Endothelial cell (in vitro differentiated cells): ENCODE results near the gene C1QTNF3. TPM values are rescaled to one million over a fixed set of nuclear protein-coding genes. Genes with fewer than 3 reads are reported as not detected.
"Not testable (repeated sequence)": the region's sequence is repeated elsewhere in the genome, so short reads cannot be mapped to it uniquely, and the experiment has no call there.

Experiments
- DNase-seq: peaks from one replicate; pipeline ENCODE4 v3.0.0; 2021; ENCODE audit warnings: low spot score
- H3K27ac Mint-ChIP-seq: one replicate; pipeline ENCODE4 v1.8.0; 2021; ENCODE audit warnings: mixed read lengths, inconsistent platforms; ENCODE audit not compliant: unreplicated experiment
- H3K27me3 Mint-ChIP-seq: one replicate; pipeline ENCODE4 v1.8.0; 2021; ENCODE audit warnings: mild to moderate bottlenecking, moderate library complexity, mixed read lengths, inconsistent platforms; ENCODE audit not compliant: unreplicated experiment
- H3K36me3 Mint-ChIP-seq: one replicate; pipeline ENCODE4 v1.8.0; 2021; ENCODE audit warnings: mild to moderate bottlenecking, low read depth, mixed read lengths, inconsistent platforms; ENCODE audit not compliant: unreplicated experiment
- H3K4me1 Mint-ChIP-seq: one replicate; pipeline ENCODE4 v1.8.0; 2021; ENCODE audit warnings: mild to moderate bottlenecking, mixed read lengths, inconsistent platforms; ENCODE audit not compliant: unreplicated experiment
- H3K4me3 Mint-ChIP-seq: one replicate; pipeline ENCODE4 v1.8.0; 2021; ENCODE audit warnings: mild to moderate bottlenecking, mixed read lengths, inconsistent platforms; ENCODE audit not compliant: unreplicated experiment
- H3K9me3 Mint-ChIP-seq: one replicate; pipeline ENCODE4 v1.8.0; 2021; ENCODE audit warnings: mixed read lengths, inconsistent platforms; ENCODE audit not compliant: unreplicated experiment
- total RNA-seq: library from RNA; stranded (reverse); fragmentation: NEBNext Ultra II Directional; extraction: Animal tissue kit (Norgen Biotek cat#: 25700); gene quantifications from one replicate; pipeline ENCODE4 v1.2.1, GENCODE V29; 2021; ENCODE audit not compliant: unreplicated experiment
- TF ChIP-seq, protein P1 (sequence below): fragments of 200-600 bp; sonication (generic); IDR thresholded peaks from one replicate; pipeline ENCODE4 v1.5.0; 2021; ENCODE audit warnings: antibody characterized with exemption; ENCODE audit not compliant: unreplicated experiment

C1QTNF3 gene
- total RNA-seq, 1 donor from 2014 or later = 2.1 TPM

DNA sequence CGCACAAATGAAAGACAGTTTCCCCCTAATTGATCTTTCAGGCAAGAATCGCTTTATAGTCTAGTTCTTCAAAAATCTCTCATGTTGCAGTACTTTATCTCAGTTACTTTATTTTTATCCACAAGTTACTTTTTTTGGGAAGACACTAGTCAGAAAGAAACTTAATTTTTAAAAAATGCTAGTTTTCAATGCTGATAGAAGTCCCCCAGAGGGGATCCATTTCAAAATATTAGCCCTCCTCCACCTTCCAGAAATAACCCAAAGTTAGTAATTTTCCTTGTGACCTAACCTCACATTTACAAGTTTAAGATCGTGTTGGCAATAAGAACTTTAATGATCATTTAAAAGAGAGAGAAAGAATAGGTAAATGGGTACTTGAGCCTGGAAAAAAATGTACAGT lies 11.0 kb downstream of the C1QTNF3 start:
- H3K27me3 Mint-ChIP-seq = no peaks in the 10 kb centered on the region
- no peaks in the 10 kb centered on the region for H3K9me3 Mint-ChIP-seq
- DNase-seq = no peak
- no peak overlapping the region for H3K4me3 Mint-ChIP-seq
- peaks cover 5% of the 10 kb centered on the region for H3K4me1 Mint-ChIP-seq
- H3K27ac Mint-ChIP-seq = no peak overlapping the region
- TF ChIP-seq, protein P1, sequence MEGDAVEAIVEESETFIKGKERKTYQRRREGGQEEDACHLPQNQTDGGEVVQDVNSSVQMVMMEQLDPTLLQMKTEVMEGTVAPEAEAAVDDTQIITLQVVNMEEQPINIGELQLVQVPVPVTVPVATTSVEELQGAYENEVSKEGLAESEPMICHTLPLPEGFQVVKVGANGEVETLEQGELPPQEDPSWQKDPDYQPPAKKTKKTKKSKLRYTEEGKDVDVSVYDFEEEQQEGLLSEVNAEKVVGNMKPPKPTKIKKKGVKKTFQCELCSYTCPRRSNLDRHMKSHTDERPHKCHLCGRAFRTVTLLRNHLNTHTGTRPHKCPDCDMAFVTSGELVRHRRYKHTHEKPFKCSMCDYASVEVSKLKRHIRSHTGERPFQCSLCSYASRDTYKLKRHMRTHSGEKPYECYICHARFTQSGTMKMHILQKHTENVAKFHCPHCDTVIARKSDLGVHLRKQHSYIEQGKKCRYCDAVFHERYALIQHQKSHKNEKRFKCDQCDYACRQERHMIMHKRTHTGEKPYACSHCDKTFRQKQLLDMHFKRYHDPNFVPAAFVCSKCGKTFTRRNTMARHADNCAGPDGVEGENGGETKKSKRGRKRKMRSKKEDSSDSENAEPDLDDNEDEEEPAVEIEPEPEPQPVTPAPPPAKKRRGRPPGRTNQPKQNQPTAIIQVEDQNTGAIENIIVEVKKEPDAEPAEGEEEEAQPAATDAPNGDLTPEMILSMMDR = no peak
- peaks cover 3% of the 10 kb centered on the region for H3K36me3 Mint-ChIP-seq

DNA sequence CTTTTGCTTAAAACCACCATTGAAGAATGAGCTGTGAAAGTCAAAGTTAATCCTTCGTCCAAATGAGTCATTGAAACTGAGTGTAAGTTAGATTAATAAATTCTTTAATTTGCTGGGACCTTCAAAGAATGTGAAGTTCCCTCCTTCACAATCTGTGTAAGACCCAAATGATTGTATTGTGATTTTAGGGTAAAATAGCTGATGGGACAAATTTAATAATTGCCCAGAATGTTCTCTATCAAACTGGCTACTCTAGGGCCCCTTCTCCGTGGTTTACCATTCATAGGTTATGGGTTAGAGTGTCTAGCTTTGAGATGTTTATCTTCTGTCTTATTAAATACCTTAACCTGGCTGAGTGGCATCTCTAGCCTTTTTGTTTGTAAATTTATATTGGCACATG lies 11.9 kb downstream of the C1QTNF3 start:
- Mint-ChIP-seq H3K4me3 (no peak overlapping the region), H3K36me3 (peaks cover 3% of the 10 kb centered on the region), H3K4me1 (peaks cover 5% of the 10 kb centered on the region), H3K27me3 (no peaks in the 10 kb centered on the region), H3K27ac (no peak overlapping the region), H3K9me3 (no peaks in the 10 kb centered on the region)
- DNase-seq = no peak
- TF ChIP-seq, protein P1 = no peak

DNA sequence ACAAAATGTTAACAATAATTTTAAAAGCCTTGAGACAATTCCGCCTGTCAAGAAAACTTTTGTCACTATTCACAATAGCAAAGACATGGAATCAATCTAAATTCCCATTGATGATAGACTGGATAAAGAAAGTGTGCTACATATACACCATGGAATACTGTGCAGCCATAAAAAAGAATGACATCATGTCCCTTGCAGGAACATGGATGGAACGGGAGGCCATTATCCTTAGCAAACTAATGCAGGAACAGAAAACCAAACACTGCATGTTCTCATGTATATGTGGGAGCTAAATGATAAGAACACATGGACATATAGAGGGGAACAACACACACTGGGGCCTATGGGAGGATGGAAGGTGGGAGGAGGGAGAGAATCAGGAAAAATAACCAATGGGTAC lies 12.4 kb downstream of the C1QTNF3 start:
- H3K4me3 Mint-ChIP-seq, DNase-seq, H3K9me3 Mint-ChIP-seq, H3K4me1 Mint-ChIP-seq, H3K27me3 Mint-ChIP-seq, H3K36me3 Mint-ChIP-seq, H3K27ac Mint-ChIP-seq: not testable (repeated sequence)

DNA sequence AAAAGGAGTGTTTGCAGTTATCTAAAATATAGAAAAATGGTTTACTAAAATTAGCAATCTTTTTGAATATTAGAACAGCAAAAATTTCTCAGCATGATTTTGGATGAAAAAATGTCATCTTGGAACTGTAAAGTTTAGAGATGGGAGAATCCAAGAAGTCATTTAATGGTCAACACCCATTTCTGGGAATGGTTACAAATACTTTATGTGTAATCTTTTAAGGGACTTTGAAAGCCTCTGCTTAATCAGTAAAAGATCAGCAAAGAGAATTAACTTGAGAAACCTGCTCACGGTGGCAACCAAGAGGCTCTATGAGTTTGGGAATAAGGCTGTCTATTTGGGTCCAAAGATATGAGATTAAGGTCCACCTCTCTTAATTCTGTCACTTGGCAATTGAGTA lies 13.0 kb downstream of the C1QTNF3 start:
- TF ChIP-seq, protein P1 = no peak
- H3K27ac Mint-ChIP-seq = no peak overlapping the region
- no peak overlapping the region for H3K4me3 Mint-ChIP-seq
- H3K36me3 Mint-ChIP-seq = peaks cover 3% of the 10 kb centered on the region
- DNase-seq = no peak
- H3K9me3 Mint-ChIP-seq = no peaks in the 10 kb centered on the region
- no peaks in the 10 kb centered on the region for H3K27me3 Mint-ChIP-seq
- H3K4me1 Mint-ChIP-seq = no peaks in the 10 kb centered on the region

DNA sequence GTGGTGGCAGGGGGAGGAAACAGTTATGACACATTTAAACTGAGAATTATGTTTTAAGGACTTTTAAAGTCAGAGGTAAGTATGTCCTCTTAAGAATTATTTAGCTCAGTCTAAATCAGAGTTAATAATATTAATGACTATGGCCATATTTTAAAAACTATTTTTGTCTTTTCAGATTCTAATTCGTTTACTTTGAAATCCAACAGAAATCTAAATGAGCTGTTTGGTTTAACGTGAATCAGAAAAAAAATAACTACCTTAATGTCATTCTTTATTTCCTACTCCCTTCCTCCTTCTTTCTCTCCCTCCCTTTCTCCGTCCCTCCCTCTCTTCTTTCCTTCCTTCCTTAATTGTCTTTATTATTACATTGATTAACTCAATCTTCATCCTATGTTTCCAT lies 14.7 kb downstream of the C1QTNF3 start:
- Mint-ChIP-seq H3K9me3 (no peaks in the 10 kb centered on the region), H3K4me3 (no peak overlapping the region), H3K27ac (no peak overlapping the region), H3K36me3 (no peaks in the 10 kb centered on the region), H3K4me1 (no peaks in the 10 kb centered on the region), H3K27me3 (no peaks in the 10 kb centered on the region)
- no peak for DNase-seq
- TF ChIP-seq, protein P1 = no peak
